Mesenchymal stem cell (in vitro differentiated cells and primary cell): ENCODE measurements around the gene NFS1.

Experiments used
- DNase-seq: peaks from one replicate; pipeline ENCODE4 v3.0.0-alpha.2; 2013
- H2AFZ ChIP-seq: one replicate; pipeline ENCODE4 v1.6.1; 2013; ENCODE audit warnings: low read depth, mild to moderate bottlenecking, control low read depth, inconsistent platforms, low read length, moderate library complexity
- H2AK5ac ChIP-seq: 2 replicates; pipeline ENCODE4 v1.6.1; 2013; ENCODE audit warnings: low read length, moderate library complexity, mild to moderate bottlenecking, inconsistent platforms; ENCODE audit not compliant: severe bottlenecking
- H2BK120ac ChIP-seq: one replicate; pipeline ENCODE4 v1.6.1; 2013; ENCODE audit warnings: low read depth, mild to moderate bottlenecking, inconsistent platforms, low read length, moderate library complexity
- H2BK12ac ChIP-seq, 2 experiments: one replicate each; pipeline ENCODE4 v1.6.1; 2013; ENCODE audit warnings: inconsistent platforms in 2 of 2, low read length in 2 of 2, mild to moderate bottlenecking in 2 of 2, moderate library complexity in 2 of 2, control low read depth in 1 of 2
- H2BK15ac ChIP-seq: one replicate; pipeline ENCODE4 v1.6.1; 2013; ENCODE audit warnings: mild to moderate bottlenecking, low read depth, inconsistent platforms; ENCODE audit not compliant: poor library complexity, severe bottlenecking
- H2BK5ac ChIP-seq: 2 replicates; pipeline ENCODE4 v1.6.1; 2013; ENCODE audit warnings: low read depth, mild to moderate bottlenecking, low read length, control low read depth, inconsistent platforms; ENCODE audit not compliant: poor library complexity, severe bottlenecking
- H3K14ac ChIP-seq, 2 experiments: one replicate each; pipeline ENCODE4 v1.6.1; 2013; ENCODE audit warnings: inconsistent platforms in 2 of 2, low read length in 2 of 2, control low read depth in 1 of 2, mild to moderate bottlenecking in 1 of 2, moderate library complexity in 1 of 2
- H3K18ac ChIP-seq, 2 experiments: one replicate each; pipeline ENCODE4 v1.6.1; 2013; ENCODE audit warnings: inconsistent platforms in 2 of 2, low read length in 2 of 2, control low read depth in 1 of 2, low read depth in 1 of 2, mild to moderate bottlenecking in 1 of 2
- H3K23ac ChIP-seq, 2 experiments: one replicate each; pipeline ENCODE4 v1.6.1; 2013; ENCODE audit warnings: inconsistent platforms in 2 of 2, low read length in 2 of 2, mild to moderate bottlenecking in 2 of 2, moderate library complexity in 2 of 2, control low read depth in 1 of 2
- H3K27ac ChIP-seq: 2 replicates; pipeline ENCODE4 v1.5.1; 2013; ENCODE audit warnings: mild to moderate bottlenecking, moderate library complexity, low read length, control low read depth, inconsistent platforms; ENCODE audit not compliant: poor library complexity, severe bottlenecking
- H3K27me3 ChIP-seq, 2 experiments: 2 replicates each; pipeline versions ENCODE4 v1.6.1 to v1.7.0; 2013; ENCODE audit warnings: low read length in 2 of 2, mild to moderate bottlenecking in 2 of 2, moderate library complexity in 2 of 2, control low read depth in 1 of 2, inconsistent platforms in 1 of 2; ENCODE audit not compliant: control insufficient read depth in 1 of 2, insufficient read depth in 1 of 2
- H3K36me3 ChIP-seq, 2 experiments: 2 replicates each; pipeline versions ENCODE4 v1.6.1 to v1.7.0; 2013; ENCODE audit warnings: low read length in 2 of 2, control low read depth in 1 of 2, inconsistent platforms in 1 of 2, low read depth in 1 of 2, mild to moderate bottlenecking in 1 of 2; ENCODE audit not compliant: insufficient read depth in 2 of 2, control insufficient read depth in 1 of 2
- H3K4ac ChIP-seq, 2 experiments: one replicate each; pipeline ENCODE4 v1.6.1; 2013; ENCODE audit warnings: inconsistent platforms in 2 of 2, low read length in 2 of 2, mild to moderate bottlenecking in 2 of 2, moderate library complexity in 2 of 2, control low read depth in 1 of 2, low read depth in 1 of 2
- H3K4me1 ChIP-seq: 2 replicates; pipeline ENCODE4 v1.6.1; 2013; ENCODE audit warnings: low read depth, low read length, control low read depth; ENCODE audit not compliant: control insufficient read depth, insufficient read depth
- H3K4me2 ChIP-seq: 2 replicates; pipeline ENCODE4 v1.6.1; 2013; ENCODE audit warnings: low read length, mild to moderate bottlenecking, inconsistent platforms; ENCODE audit not compliant: poor library complexity, severe bottlenecking
- H3K4me3 ChIP-seq, 2 experiments: 2 replicates each; pipeline versions ENCODE4 v1.5.1 to v1.7.0; 2013; ENCODE audit warnings: low read length in 2 of 2, mild to moderate bottlenecking in 2 of 2, control low read depth in 1 of 2, low read depth in 1 of 2; ENCODE audit not compliant: insufficient read depth in 1 of 2
- H3K79me1 ChIP-seq: replicated peaks from 2 replicates; pipeline ENCODE4 v1.6.1; 2013; ENCODE audit warnings: mild to moderate bottlenecking, control low read depth, low read length, inconsistent platforms; ENCODE audit not compliant: poor library complexity, severe bottlenecking
- H3K9ac ChIP-seq: 2 replicates; pipeline ENCODE4 v1.7.0; 2013; ENCODE audit warnings: mild to moderate bottlenecking, low read length, moderate library complexity
- H3K9me3 ChIP-seq: 2 replicates; pipeline ENCODE4 v1.7.0; 2013; ENCODE audit warnings: mild to moderate bottlenecking, low read length; ENCODE audit not compliant: control insufficient read depth
- H4K8ac ChIP-seq: one replicate; pipeline ENCODE4 v1.6.1; 2013; ENCODE audit warnings: inconsistent platforms, mild to moderate bottlenecking, low read length, moderate library complexity
- H4K91ac ChIP-seq: one replicate; pipeline ENCODE4 v1.6.1; 2013; ENCODE audit warnings: mild to moderate bottlenecking, low read length, inconsistent platforms
- WGBS: methylation state at CpG from one replicate; pipeline ENCODE4 v1.1.7; 2013; ENCODE audit warnings: mixed read lengths; 5-methylcytosine and 5-hydroxymethylcytosine counted together

NFS1 gene

DNA sequence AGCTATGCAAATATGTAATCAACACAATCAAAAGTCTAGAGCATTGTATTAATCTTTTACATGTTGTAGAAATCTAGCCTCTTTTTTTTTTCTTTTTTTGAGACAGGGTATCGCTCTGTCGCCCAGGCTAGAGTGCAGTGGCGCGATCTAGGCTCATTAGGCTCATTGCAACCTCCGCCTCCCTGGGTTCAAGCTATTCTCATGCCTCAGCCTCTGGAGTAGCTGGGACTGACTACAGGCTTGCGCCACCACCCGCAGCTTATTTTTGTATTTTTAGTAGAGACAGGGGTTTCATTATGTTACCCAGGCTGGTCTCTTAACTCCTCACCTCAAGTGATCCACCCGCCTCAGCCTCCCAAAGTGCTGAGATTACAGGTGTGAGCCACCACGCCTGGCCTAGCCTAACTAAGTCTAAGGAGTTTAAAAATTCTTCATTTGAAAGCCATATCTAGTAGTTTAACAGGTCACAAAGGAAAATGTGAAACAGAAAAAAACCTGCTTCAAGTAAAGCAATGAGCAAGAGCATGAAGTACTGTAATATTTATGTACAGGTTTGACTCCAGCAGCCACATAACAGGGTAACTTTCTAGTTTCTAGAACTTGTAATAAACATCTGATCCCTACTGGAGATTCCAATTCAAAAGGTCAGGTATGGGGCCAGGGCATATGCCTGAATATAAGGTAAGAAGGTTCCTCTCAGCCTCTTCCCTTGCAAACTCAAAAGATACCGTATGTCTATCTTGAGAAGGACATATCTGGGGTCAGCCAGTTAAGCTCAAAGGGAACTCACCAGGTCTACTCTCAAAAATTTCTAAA is 38.8 kb downstream of the NFS1 start:
- no peak overlapping the region for H2BK5ac ChIP-seq
- no peak overlapping the region for H4K8ac ChIP-seq
- WGBS: 92% methylated on average over 7 of the region's 10 CpGs

GRCh38 chr20:35657271-35657670 is 41.9 kb downstream of the NFS1 start:
- no peak overlapping the region for H3K4ac ChIP-seq
- H2AFZ ChIP-seq: no peak overlapping the region
- H3K36me3 ChIP-seq: peaks cover 22 to 32% of the 10 kb centered on the region in 2 experiments
- no peak overlapping the region for H2BK15ac ChIP-seq
- H3K18ac ChIP-seq: no peak overlapping the region
- H2BK5ac ChIP-seq: no peak overlapping the region
- no peak overlapping the region for H2BK120ac ChIP-seq
- no peak for DNase-seq
- no peak overlapping the region for H4K8ac ChIP-seq
- no peak overlapping the region for H4K91ac ChIP-seq
- no peak overlapping the region for H3K9ac ChIP-seq
- no peak overlapping the region for H3K23ac ChIP-seq
- H2AK5ac ChIP-seq: no peak overlapping the region
- H3K4me1 ChIP-seq: peaks cover 7% of the 10 kb centered on the region
- no peaks in the 10 kb centered on the region for H3K9me3 ChIP-seq
- no peaks in the 10 kb centered on the region for H3K27me3 ChIP-seq
- H3K27ac ChIP-seq: no peak overlapping the region
- H3K4me2 ChIP-seq: peak overlapping the region; percentile 9
- H3K4me3 ChIP-seq: no peak overlapping the region
- no peak overlapping the region for H2BK12ac ChIP-seq
- H3K79me1 ChIP-seq: no peaks in the 10 kb centered on the region
- WGBS: 40% methylated on average over 1 of the region's 1 CpG
- H3K14ac ChIP-seq: no peak overlapping the region

More for the DNA sequence above, 38.8 kb downstream of the NFS1 start:
- H3K27me3 ChIP-seq: no peaks in the 10 kb centered on the region
- H2BK15ac ChIP-seq: no peak overlapping the region
- DNase-seq: no peak
- H2AK5ac ChIP-seq: no peak overlapping the region
- no peak overlapping the region for H3K14ac ChIP-seq
- no peak overlapping the region for H3K18ac ChIP-seq
- H3K79me1 ChIP-seq: no peaks in the 10 kb centered on the region
- no peak overlapping the region for H2BK12ac ChIP-seq
- no peak overlapping the region for H3K4ac ChIP-seq
- no peak overlapping the region for H4K91ac ChIP-seq
- peaks cover 5% of the 10 kb centered on the region for H3K4me1 ChIP-seq
- no peak overlapping the region for H3K4me2 ChIP-seq
- H3K9me3 ChIP-seq: no peaks in the 10 kb centered on the region
- no peak overlapping the region for H3K23ac ChIP-seq
- no peak overlapping the region for H2AFZ ChIP-seq
- H2BK120ac ChIP-seq: no peak overlapping the region
- H3K36me3 ChIP-seq: peaks cover 0 to 4% of the 10 kb centered on the region in 2 experiments
- H3K9ac ChIP-seq: no peak overlapping the region
- H3K4me3 ChIP-seq: no peak overlapping the region
- H3K27ac ChIP-seq: peak overlapping the region; percentile 40

DNA sequence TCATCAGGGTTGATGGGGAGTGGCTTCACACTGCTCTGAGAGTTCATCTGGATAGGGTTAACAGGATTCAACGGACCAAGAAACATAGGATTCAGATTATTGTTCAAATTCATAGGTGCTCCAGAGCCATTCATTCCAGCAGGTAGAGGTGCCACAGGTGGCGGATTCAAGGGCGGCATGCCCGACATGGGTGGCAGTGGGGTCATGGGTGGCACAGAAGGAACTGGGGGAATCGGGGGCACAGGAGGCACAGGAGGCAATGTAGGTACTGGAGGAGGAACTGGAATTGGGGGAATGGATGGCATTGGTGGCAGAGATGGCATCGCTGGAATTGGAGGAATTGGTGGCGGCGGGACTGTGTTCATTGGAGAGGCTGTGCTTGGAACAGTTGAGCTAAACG is 44.7 kb downstream of the NFS1 start:
- Histone ChIP-seq H3K9me3 (no peaks in the 10 kb centered on the region), H3K27ac (no peak overlapping the region), H2BK120ac (no peak overlapping the region), H2AK5ac (no peak overlapping the region), H3K4me1 (peaks cover 4% of the 10 kb centered on the region), H3K18ac (no peak overlapping the region), H4K91ac (peak overlapping the region; percentile 73), H2BK15ac (no peak overlapping the region), H3K4me3 (no peak overlapping the region), H2AFZ (no peak overlapping the region), H2BK12ac (no peak overlapping the region), H3K23ac (no peak overlapping the region), H3K4me2 (no peak overlapping the region), H3K4ac (no peak overlapping the region), H3K27me3 (no peaks in the 10 kb centered on the region), H4K8ac (no peak overlapping the region), H3K79me1 (no peaks in the 10 kb centered on the region), H3K36me3 (peaks cover 22 to 47% of the 10 kb centered on the region in 2 experiments), H3K14ac (no peak overlapping the region), H3K9ac (no peak overlapping the region), H2BK5ac (no peak overlapping the region)
- WGBS: over 99% methylated on average over 9 of the region's 9 CpGs
- no peak for DNase-seq

GRCh38 chr20:35653893-35654292 is 45.3 kb downstream of the NFS1 start:
- Histone ChIP-seq H2AK5ac (no peak overlapping the region), H3K36me3 (peaks cover 22 to 47% of the 10 kb centered on the region in 2 experiments), H4K8ac (no peak overlapping the region), H3K9me3 (no peaks in the 10 kb centered on the region), H3K27ac (no peak overlapping the region), H3K23ac (no peak overlapping the region), H2AFZ (no peak overlapping the region), H3K4me1 (peaks cover 4% of the 10 kb centered on the region), H2BK12ac (no peak overlapping the region), H3K4me2 (no peak overlapping the region), H4K91ac (no peak overlapping the region), H3K27me3 (no peaks in the 10 kb centered on the region), H3K79me1 (no peaks in the 10 kb centered on the region), H3K14ac (no peak overlapping the region), H2BK120ac (no peak overlapping the region), H3K9ac (no peak overlapping the region), H3K4me3 (no peak overlapping the region), H3K4ac (no peak overlapping the region), H2BK5ac (no peak overlapping the region), H2BK15ac (no peak overlapping the region), H3K18ac (no peak overlapping the region)
- no peak for DNase-seq
- WGBS: 94% methylated on average over 4 of the region's 4 CpGs
